GM19397 (cell line): ENCODE results near the gene PHOX2B.

Source experiments
- ATAC-seq: cut with Tn5 transposase; IDR thresholded peaks from one replicate; pipeline ENCODE4 v1.9.1; 2021; ENCODE audit warnings: mild to moderate bottlenecking, moderate library complexity; ENCODE audit not compliant: unreplicated experiment

PHOX2B gene

GRCh38 chr4:41748571-41749475, at the start of gene PHOX2B:
TSS of gene PHOX2B (minus strand) at chr4:41748725. CDS start at chr4:41748610, 115 bp downstream.
- no peak for ATAC-seq

DNA sequence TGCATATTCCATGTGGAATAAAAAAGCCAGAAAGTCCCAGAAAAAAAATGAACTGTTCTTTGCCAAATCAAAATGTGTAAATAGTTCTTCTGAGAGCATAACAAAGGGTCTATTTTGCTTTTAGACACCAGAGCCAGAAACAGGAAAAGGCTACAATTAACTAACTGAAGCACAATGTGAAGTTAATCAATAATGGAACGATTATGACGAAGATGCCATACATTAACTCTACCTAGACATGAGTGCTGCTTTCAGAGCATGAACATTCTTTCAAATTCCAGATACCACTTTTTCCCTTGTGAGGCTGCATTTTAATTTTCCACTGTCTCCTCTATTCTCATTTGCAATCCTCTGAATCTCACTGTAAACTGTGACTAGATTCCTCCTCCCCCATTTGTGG, 48.7 kb upstream of the PHOX2B start:
- ATAC-seq: no peak

GRCh38 chr4:41796545-41797210, 48.2 kb upstream of the PHOX2B start:
- ATAC-seq: no peak

GRCh38 chr4:41795796-41796385, 47.4 kb upstream of the PHOX2B start:
- no peak for ATAC-seq

DNA sequence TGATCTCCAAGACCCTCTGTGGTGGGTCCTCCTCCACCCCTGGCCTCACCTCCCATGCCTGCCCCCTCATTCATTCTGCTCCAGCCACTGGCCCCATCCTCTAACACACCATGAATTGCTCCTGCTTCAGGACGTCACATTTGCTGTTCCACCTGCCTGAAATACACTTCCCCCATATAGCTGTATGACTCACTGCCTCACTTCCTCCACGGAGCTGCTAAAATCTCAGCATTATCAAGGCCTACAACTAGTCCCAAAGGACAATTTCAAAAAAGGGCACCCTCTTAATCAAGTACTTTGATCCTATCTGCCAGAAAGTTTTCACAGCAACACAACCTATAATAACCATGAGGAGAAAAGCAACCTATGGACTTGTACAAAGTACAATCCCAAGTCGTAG, 43.6 kb upstream of the PHOX2B start:
- no peak for ATAC-seq

DNA sequence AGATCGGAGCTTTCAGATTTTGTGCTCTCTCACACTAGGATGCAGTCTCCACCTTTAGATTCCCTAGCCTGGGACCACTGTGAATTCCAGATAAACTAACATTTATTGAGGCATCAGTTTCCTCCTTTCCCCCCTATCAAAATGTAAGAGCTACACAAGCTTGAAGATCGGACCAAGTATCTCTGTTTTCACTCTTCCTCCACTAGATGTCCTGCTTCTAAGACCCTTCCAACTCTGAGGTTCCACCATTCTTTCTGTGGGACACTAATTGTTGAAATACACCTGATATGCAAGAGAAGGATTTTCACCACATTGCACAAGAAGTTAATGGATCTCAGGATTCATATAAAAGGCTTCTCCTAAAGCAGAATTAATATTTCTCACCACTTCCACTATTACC, 43.0 kb upstream of the PHOX2B start:
- no peak for ATAC-seq

- ATAC-seq: no peak
Observed at GRCh38 chr4:41787931-41788330, 39.4 kb upstream of the PHOX2B start.

DNA sequence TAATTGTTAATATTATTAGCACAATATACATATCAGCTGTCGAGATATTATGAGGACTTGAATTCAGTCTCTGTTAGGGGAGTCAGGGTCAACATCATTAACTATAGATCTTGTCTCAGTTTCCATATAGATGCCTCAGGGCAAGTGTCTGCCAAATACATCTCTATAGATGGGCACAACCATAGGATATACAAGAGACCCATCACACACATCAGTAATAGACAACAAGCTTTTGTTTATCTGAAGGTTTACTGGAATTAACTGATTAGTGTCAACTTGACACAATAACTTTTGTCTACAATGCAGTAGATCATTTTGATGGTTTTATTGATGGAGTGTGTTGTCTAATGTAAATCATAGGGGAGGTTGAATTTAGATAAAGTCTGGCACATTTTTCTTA, 37.1 kb upstream of the PHOX2B start:
- ATAC-seq: no peak

- no peak for ATAC-seq
Observed at GRCh38 chr4:41784191-41784979, 35.9 kb upstream of the PHOX2B start.

DNA sequence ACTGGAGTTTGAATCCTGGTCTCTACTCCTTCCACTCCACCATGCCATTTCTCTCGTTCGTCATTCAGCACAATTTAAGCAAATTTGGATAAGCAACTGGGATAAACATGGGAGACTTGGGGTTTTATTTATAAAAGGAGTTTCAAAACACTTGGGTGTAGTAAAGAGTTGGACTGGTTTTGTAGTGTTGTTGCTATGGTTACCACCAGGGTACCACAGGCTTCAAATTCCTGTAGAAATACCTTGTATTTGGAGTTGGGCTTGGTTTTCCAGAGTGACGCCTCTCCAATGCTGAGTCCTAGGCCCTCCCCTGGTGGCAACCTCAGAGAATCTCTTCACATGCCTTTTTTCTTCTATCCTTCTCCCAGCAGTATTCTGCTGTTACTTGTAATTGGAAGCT, 27.9 kb upstream of the PHOX2B start:
- ATAC-seq: no peak

DNA sequence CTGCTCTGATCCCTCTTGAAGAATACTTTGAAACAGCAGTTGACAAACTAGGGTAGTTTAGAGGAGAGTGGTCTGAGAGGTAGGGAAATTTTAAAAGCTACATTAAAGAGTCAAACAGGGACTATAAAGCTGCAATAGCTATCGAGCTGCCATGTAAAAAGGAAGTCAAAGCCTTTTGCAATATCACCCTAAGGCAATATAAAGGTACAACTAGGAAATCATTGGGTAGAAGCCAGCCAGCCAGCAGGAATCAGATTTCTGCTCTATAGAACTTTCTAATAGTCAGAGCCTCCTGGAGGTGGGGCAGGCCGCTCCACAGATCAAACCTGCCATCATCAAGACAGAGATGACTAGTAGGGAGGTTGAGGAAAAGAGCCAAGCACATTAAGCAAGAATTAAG, 15.2 kb upstream of the PHOX2B start:
- no peak for ATAC-seq

DNA sequence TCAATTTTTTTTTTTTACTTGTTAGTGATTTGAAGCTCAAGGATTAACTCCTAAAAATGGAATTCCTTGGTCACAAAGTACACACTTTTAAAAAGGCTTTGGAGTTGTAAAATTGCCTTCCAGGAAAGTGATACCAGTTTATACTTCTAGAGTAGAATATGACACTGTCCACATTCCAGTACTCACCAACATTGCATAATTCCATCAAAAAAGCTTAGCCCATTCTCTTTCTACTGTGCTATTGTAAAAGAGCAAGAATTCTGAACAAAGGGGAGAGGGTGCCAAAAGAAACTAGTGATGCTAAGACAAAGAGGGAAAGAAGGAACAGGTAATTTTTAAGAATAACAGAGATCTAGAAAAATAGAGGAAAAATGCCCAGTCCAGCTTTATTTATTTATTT, 10.4 kb upstream of the PHOX2B start:
- no peak for ATAC-seq

DNA sequence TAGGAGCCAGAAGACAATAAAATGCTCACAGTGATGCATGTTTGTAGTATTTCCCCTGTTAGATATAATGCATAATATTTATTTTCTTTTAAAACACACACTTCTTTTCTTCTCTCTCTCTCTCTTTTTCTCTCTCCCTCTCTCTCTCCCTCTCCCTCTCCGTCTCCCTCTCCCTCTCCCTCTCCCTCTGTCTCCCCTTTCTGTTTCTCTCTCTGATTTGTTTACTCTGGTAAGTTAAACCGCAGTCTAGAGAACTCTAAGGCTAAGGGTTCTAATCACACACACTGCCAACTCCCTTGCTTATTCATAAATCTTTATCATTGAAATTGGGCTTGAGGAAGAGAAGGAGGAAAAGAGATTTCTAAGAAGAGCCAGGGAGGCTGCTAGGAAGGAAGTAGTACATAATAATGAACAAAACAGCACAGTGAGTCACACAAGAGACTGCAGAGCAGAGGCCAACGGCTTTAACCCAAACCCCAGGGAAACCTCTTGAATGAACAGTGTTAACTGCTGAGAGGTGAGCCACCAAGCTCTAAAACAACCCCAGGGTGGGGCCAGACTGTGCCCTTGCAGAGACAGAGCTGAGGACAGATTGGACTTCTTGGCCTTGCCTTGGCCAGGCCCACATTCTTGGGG, 9.1 kb upstream of the PHOX2B start:
- ATAC-seq: no peak

DNA sequence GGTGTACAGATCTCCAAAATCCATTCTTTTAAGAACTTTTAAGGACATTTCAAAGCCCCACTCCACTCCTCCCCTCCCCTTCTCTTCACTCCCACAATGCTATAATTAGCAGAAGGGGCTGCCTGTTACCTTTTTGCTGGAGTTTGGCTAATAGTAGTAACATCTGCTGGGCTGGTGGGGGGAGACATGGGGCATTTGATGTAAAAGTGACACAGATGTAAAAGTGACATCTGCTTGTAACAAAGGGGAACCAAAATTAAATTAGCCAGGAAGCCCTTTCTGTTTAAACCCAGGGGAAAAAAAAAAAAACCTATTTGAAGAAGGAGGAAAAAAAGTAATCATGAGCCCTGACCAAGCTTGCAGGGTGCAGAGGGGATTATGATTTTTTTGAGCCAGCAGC, 5.4 kb upstream of the PHOX2B start:
- ATAC-seq: no peak

DNA sequence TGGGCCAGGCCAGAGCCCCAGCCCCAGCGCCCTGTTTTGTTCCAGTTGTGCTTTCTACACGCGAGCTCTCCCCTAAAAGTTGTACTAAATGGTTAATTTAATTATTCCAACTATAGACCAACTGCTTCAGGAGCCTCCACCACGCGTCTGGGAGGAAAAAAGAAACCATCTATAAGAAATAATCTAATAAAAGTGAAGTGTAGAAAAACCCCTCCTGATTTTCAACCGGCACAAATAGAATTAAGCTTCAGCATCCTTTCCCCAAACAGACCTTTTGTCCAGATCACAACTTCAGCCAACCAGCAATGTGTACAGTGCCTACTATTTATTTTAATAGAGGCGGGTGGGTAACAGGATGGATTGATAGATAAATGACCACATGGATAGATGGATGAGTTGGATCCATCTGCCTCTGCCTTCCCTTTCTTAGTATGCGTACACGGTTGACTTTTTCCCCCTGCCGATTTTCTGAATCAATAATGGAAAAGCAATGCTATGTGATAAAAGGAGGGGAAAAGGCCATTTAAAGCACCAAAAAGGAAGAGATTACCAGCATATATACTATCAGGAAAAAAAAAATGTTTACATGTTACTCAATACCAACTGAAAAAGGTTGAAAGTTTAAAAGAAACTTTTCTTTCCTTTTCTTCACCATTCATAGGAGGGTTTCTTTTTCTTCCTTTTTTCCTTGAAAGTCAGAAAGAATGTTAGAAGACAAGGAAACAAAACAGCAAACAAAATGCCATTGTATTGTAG, 3.7 kb upstream of the PHOX2B start:
- no peak for ATAC-seq

DNA sequence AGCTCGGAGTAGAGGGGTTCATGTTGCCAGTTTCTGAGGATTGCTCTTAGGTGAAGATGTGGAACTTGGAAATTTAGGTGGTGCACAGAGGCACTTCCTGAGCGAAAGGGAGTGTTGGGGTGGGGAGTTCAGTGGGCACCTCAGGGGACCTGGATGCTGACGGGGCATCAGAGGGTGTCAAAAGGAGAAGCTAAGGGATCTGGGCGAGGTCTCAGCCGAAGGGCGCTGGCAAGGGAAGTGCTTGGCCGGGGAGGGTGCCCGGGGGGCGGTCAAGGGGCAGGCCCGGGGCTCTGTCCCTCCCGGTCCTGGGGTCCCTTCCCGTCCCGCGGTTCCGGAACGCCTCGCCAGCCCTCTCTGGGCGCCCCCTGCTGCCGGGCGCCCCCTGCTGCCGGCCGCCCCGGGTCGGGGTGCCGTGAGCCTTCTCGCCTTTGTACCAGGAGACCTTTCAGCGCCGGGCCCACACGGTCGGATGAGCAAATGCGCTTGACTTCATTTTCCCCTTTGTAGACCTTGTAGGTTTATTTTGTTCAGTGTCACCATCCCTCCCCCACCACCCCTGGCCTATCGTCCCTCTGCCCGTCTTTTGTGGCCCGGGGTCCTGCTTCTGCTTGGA, 3.0 kb upstream of the PHOX2B start:
- ATAC-seq: no peak

GRCh38 chr4:41750626-41751448, 2.3 kb upstream of the PHOX2B start:
- ATAC-seq: no peak

GRCh38 chr4:41750121-41750625, 1.6 kb upstream of the PHOX2B start:
- no peak for ATAC-seq
